DOHH2 (cell line): ENCODE data around the gene ADK.

ENCODE experiments used
- H3F3A ChIP-seq: fragments of 200-600 bp; sonication (generic), shearing (Covaris generic); 2 replicates; pipeline ENCODE4 v1.6.0; 2016; ENCODE audit warnings: antibody characterized with exemption, mild to moderate bottlenecking; ENCODE audit not compliant: control insufficient read depth, insufficient read depth
- H3K27ac ChIP-seq: fragments of 200-600 bp; sonication (generic); 2 replicates; pipeline ENCODE4 v1.5.1; 2014; ENCODE audit warnings: low read depth, mild to moderate bottlenecking, low read length, moderate library complexity
- H3K27me3 ChIP-seq: fragments of 200-600 bp; sonication (generic); 2 replicates; pipeline ENCODE4 v1.6.1; 2014; ENCODE audit warnings: mild to moderate bottlenecking, low read length, mixed read lengths; ENCODE audit not compliant: control insufficient read depth
- H3K36me3 ChIP-seq: fragments of 200-600 bp; sonication (generic); 2 replicates; pipeline ENCODE4 v1.6.1; 2014; ENCODE audit warnings: mild to moderate bottlenecking, low read length, moderate library complexity, mixed read lengths; ENCODE audit not compliant: control insufficient read depth
- H3K4me1 ChIP-seq: fragments of 200-600 bp; sonication (generic); 2 replicates; pipeline ENCODE4 v1.6.1; 2014; ENCODE audit warnings: mild to moderate bottlenecking, low read length, mixed read lengths; ENCODE audit not compliant: control insufficient read depth
- H3K4me2 ChIP-seq: fragments of 200-600 bp; sonication (generic); 2 replicates; pipeline ENCODE4 v1.6.0; 2014; ENCODE audit warnings: mild to moderate bottlenecking, low read length, moderate library complexity
- H3K4me3 ChIP-seq: fragments of 200-600 bp; sonication (generic); 2 replicates; pipeline ENCODE4 v1.5.1; 2014; ENCODE audit warnings: mild to moderate bottlenecking, low read length, mixed read lengths
- H3K79me2 ChIP-seq: fragments of 200-600 bp; sonication (generic); 2 replicates; pipeline ENCODE4 v1.6.1; 2014; ENCODE audit warnings: mild to moderate bottlenecking, low read length, mixed read lengths; ENCODE audit not compliant: control insufficient read depth
- H3K9me2 ChIP-seq: fragments of 200-600 bp; sonication (generic); replicated peaks from 2 replicates; pipeline ENCODE4 v1.6.1; 2014; ENCODE audit warnings: mild to moderate bottlenecking, low read length, mixed read lengths; ENCODE audit not compliant: control insufficient read depth
- H3K9me3 ChIP-seq: fragments of 200-600 bp; sonication (generic); 2 replicates; pipeline ENCODE4 v1.6.1; 2014; ENCODE audit warnings: antibody characterized with exemption, low read length, mixed read lengths; ENCODE audit not compliant: control insufficient read depth, insufficient read depth
- H4K20me1 ChIP-seq: fragments of 200-600 bp; sonication (generic); 2 replicates; pipeline ENCODE4 v1.6.0; 2014; ENCODE audit warnings: low read depth, mild to moderate bottlenecking, antibody characterized with exemption, low read length, moderate library complexity; ENCODE audit not compliant: control insufficient read depth, insufficient read depth
- CTCF ChIP-seq: fragments of 200-600 bp; sonication (generic); IDR thresholded peaks from one replicate; pipeline ENCODE4 v1.5.1; 2014; ENCODE audit warnings: antibody characterized with exemption, mild to moderate bottlenecking, low read depth, low read length; ENCODE audit not compliant: poor library complexity, severe bottlenecking
- EZH2phosphoT487 ChIP-seq: fragments of 200-600 bp; sonication (generic); IDR thresholded peaks from 2 replicates; pipeline ENCODE4 v1.6.1; 2017; ENCODE audit warnings: borderline replicate concordance, mild to moderate bottlenecking, antibody characterized with exemption, low read length, moderate library complexity, mixed read lengths

Gene ADK

GRCh38 chr10:74223755-74224529, 72.9 kb downstream of the ADK start:
- H3K36me3 ChIP-seq: no peaks in the 10 kb centered on the region
- H3K27me3 ChIP-seq: no peaks in the 10 kb centered on the region
- H3K4me3 ChIP-seq: no peak overlapping the region
- no peak overlapping the region for H3K27ac ChIP-seq
- no peak for TF ChIP-seq CTCF
- no peak for TF ChIP-seq EZH2phosphoT487
- no peaks in the 10 kb centered on the region for H3K79me2 ChIP-seq
- H3K9me3 ChIP-seq: no peaks in the 10 kb centered on the region
- H3K4me1 ChIP-seq: peaks cover 16% of the 10 kb centered on the region
- H3F3A ChIP-seq: 0 out of 2 replicates have a peak, but pooled peaks cover 5% of the 10 kb centered on the region
- no peaks in the 10 kb centered on the region for H3K9me2 ChIP-seq
- no peaks in the 10 kb centered on the region for H4K20me1 ChIP-seq
- H3K4me2 ChIP-seq: no peak overlapping the region

- H3K27me3 ChIP-seq: no peaks in the 10 kb centered on the region
- no peaks in the 10 kb centered on the region for H3K79me2 ChIP-seq
- H3K4me2 ChIP-seq: peak overlapping the region; percentile 35
- TF ChIP-seq EZH2phosphoT487 (no peak), CTCF (no peak)
- H3K9me3 ChIP-seq: no peaks in the 10 kb centered on the region
- no peaks in the 10 kb centered on the region for H3K9me2 ChIP-seq
- H3K36me3 ChIP-seq: no peaks in the 10 kb centered on the region
- peak overlapping the region; percentile 0; the same call in 1 of the 2 replicates for H3K27ac ChIP-seq
- no peaks in the 10 kb centered on the region for H4K20me1 ChIP-seq
- 0 out of 2 replicates have a peak, but pooled peaks cover 5% of the 10 kb centered on the region for H3F3A ChIP-seq
- H3K4me1 ChIP-seq: peaks cover 16% of the 10 kb centered on the region
- H3K4me3 ChIP-seq: no peak overlapping the region
Observed at GRCh38 chr10:74227697-74228424, 76.8 kb downstream of the ADK start.

GRCh38 chr10:74231375-74231774, 80.4 kb downstream of the ADK start:
- Histone ChIP-seq H3K4me3 (no peak overlapping the region), H3K27me3 (no peaks in the 10 kb centered on the region), H3K79me2 (no peaks in the 10 kb centered on the region), H3K9me2 (no peaks in the 10 kb centered on the region), H3K36me3 (no peaks in the 10 kb centered on the region), H4K20me1 (no peaks in the 10 kb centered on the region), H3K27ac (no peak overlapping the region), H3F3A (no peaks in the 10 kb centered on the region), H3K9me3 (no peaks in the 10 kb centered on the region), H3K4me1 (peaks cover 16% of the 10 kb centered on the region), H3K4me2 (no peak overlapping the region)
- TF ChIP-seq CTCF (no peak), EZH2phosphoT487 (no peak)
